Ramos (cell line): Measurements from ENCODE around the gene MAP3K9.

ENCODE experiments used
- in situ Hi-C: fragments of 300-500 bp; cut with MboI; formaldehyde crosslinking; loops from one replicate; pipeline ENCODE4 v1.14.3; 2022; ENCODE audit warnings: low sequenced_read_pairs; ENCODE audit not compliant: unreplicated experiment

Gene MAP3K9

DNA sequence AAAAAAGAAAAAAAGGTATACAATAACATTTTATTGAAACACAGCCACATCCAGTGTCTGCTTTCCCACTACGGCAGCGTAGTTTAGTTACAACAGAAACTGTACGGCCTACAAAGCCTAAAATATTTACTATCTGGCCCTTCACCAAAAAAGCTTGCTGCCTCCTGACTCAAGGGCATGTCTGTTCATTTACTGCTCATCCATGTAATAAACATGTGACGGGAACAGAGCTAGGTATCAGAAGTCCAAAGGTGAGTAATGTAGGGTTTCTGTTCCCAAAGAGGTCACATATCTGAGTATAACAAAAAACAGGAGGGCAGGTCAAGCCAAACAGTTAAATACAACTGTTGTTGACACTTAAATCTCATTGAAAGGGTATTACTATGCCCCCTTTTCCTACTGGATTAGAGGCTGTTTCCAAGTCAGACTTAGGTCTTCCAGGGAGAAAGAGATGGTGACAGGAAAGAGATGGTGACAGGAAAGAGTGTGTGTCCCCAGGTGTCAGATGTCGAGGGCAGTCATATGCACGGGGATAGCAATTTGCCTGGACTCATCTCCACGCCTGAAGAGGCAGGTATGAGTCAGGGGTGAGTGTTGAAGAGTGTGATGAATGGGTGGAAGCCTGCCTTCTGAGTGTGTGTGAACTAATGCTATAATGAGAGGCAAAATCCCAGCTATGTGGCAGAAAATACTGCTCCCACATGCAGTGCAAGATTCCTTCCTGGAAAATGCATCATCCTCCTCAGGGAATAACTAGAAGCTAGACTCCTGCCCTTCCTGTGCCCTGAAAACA is 77.7 kb downstream of the MAP3K9 start:
- in situ Hi-C loops = no loop called here

DNA sequence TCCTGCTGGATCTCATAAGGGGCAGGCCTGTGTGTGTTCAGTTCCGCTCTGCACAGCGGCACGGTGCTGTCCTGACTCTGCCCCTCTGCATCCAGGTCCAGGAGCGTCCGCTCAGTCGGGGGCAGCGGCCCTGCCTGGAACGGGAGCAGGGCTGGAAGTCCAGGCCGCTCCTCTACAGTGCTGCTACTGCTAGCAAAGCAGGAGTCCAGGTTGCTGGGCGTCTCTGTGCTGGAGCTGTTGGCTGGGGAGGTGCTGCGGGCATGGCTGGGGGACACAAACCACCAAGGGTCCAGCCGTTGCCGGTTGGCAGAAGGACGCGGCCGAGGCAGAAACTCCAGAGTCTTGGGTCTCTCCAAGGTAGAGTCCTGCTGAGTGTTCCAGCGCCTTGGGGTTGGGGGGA is 78.9 kb downstream of the MAP3K9 start:
- in situ Hi-C loops = no loop called here

DNA sequence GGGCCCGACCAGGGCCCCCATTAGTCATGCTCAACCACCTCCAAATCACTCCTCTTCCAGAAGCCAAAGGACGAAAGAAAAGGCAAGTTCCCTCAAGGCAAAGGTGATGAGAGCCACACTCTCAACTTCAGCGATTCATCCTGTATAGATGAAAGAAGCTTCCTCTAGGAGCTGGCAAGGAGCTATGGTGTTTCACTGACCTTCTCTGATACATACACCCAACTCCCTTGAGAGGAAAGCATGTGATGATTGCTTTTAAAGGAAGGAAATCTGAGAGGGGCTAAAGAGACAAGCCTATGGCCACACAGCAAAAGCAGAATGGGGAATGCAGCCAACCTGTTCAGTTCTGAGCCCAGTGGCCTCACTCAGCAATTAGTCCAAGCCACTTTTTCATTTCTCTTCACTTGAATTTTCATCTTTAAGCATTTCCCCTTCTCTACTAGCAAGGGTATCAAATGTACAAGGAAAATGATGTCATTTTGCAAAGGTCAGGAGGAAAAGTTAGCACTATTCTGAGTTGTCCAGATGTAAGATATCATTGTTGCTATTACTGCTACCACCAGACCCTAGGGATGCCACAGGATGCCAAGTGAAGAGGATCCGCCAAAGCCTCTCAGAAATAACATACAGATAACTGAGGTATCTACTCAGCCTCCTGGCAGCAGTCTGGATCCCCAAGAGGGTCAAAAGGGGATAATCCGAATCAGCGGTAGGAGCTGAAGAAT is 82.5 kb downstream of the MAP3K9 start:
- in situ Hi-C loops = no loop called here

DNA sequence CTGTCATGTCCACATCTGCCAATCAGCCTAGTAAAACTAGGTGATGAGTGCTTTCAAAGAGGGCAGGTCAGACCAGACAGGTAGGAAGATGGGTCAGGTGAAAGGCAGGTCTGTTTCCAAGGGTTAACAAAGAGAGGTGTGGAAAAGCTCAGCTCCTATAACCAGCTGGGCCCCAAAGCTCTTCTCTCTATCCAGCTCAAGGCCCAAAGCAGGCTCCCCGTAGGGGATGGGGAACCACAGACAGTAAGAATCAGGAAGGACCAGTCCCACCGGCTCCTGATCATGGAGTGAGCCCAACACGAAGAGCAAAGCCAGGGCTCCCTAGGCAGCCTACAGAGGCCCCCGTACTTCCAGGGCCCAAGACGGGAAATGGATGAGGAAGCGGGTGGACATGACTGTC is 84.4 kb downstream of the MAP3K9 start:
- in situ Hi-C loops = no loop called here

DNA sequence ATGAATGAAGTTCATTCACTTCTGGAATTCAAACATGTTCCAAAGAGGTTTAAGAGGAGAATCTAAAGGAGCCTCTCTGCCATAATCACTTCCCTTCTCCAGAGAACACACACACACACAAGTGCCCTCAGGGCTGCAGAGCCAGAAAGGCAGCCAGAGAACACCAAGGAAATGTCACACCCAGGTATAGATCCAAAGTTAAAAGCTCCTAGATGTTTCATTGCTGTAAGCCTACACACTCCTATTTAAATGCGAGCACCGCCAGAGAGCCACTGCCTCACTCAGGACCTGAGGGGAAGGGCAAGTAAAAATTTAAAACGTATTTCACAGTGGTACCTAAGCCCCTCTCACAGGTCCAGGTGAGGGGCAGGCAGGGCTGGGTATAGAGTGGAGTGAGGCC is 85.2 kb downstream of the MAP3K9 start:
- in situ Hi-C loops = no loop called here

DNA sequence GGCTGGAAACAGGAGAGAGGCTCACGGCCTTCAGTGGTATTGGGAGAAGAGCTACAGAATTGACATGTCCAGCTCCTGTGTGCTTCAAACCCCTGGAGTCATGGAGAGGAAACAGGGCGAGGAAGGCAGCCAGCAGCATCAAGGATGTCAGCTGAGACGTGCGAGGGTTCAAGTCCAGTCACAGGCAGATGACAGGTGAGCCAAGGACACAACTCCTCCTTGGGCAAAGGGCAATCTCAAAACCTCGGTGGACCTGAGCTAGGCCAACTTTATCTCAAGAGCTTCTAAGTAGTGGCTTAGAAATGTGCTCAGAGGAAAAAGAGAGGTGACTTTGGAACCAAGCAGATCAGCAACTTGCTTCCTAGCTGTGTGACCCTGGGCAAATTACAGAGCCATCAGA is 86.0 kb downstream of the MAP3K9 start:
- in situ Hi-C loops = no loop called here

DNA sequence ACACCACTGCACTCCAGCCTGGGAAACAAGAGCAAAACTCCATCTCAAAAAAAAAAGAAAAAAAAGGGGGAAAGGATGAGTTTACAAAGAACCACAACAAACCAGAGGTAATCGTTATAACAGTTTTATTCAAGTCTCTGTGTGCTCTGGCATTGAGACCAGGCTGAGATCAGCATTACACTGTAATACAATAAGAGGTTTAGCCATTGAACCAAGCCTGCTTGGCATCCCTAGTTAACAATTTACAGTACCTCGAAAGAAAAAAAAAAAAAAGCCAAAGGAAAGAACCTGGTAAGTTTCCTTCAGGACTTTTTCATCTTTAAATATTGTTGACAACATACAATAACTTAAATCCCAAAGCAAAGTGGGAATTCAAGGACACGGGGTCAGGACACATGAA is 86.9 kb downstream of the MAP3K9 start:
- in situ Hi-C loops = no loop called here

DNA sequence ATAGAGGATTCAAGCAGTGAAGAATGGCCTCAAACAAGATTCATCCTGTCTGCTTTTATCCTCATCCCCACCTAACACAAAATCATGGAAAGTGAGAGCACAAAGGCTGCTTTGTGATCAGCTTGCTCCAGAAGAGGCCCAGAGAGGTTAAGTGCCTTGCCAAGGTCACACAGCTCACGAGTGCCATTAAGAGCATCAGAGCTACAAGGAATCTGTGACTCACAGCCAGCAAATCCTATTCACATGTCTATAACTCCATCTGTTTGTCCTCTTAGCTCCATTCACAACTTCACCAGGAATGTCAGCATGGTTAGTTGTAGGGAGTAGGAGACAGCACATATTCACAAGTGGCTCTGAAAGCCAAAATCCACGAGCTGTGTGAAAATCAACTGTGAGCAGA is 87.8 kb downstream of the MAP3K9 start:
- in situ Hi-C loops = no loop called here

DNA sequence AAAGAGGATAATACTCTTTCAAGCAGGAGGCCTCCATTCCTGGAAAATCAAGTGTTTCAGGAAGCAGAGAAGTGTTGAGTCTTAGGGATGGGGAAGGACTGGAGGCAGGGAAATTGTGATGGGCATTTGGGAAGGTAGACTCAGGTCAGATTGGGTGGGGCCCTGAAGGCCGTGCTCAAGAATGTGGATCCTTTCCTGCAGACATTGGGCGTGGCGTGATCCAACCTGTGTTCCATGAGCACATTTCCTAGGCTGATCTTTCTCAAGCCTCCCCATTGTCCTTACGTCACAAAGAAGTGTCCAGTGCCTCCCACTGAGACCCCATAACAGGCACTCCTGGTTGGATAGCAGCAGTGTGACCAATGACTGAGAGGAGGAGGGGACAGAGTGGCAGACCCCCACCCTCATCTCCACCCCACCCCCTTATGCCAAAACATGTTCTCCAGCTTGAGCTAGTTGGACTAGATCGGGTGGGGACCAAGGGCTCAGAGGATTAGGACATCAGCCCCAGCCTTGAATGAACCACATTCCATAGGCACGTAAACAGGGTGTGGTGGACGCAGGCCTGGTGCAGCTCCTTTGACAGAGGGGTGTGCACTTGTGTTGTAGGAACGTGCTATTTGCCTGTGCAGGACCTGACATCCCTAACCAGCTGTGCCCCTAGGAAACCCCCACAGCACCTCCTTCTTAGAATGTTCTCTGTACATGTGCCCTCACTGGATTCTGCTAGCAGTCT is 90.8 kb downstream of the MAP3K9 start:
- in situ Hi-C loops = loop anchor here (5.0 kb wide), 1 partner anchor 96 kb away; no protein-coding TSS in a partner anchor

DNA sequence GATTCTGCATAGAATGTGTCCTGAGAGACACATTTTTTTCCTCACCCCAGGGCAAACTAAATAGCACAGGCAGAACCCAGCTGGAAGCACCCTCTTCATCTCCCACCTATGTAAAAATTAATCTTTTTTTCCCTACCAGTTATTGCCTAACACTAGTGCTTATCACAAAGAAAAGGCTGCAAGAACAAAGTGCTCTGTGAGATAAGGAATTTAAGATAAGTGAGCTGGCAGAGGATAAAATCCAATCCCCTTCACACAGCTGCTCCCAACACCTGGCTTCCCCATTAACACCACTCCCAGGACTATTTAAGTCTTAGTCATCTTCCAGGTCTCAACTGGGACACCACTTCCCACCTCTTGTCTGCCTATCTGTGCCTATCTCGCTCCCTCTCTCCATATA is 92.4 kb downstream of the MAP3K9 start:
- in situ Hi-C loops = loop anchor here (5.0 kb wide), 1 partner anchor 95 kb away; no protein-coding TSS in a partner anchor

DNA sequence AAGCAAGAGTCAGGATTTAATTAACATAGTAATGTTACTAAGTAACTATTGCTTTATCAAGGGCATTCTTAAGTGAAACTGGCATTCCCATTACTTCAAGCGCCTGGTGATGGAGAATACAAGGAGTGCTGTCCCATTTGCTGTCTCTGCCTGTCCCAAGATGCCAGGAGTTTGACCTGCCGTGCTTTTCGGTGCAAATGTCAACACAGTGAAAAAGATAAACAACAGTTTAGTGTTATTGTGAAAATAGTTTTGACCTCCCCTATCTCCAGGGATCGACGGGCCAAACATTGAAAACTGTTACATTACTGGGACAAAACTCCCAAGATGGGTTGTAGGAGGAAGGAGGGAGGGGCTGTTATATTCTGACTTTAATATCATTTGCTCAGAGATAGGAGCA is 92.8 kb downstream of the MAP3K9 start:
- in situ Hi-C loops = loop anchor here (5.0 kb wide), 1 partner anchor 94 kb away; no protein-coding TSS in a partner anchor

DNA sequence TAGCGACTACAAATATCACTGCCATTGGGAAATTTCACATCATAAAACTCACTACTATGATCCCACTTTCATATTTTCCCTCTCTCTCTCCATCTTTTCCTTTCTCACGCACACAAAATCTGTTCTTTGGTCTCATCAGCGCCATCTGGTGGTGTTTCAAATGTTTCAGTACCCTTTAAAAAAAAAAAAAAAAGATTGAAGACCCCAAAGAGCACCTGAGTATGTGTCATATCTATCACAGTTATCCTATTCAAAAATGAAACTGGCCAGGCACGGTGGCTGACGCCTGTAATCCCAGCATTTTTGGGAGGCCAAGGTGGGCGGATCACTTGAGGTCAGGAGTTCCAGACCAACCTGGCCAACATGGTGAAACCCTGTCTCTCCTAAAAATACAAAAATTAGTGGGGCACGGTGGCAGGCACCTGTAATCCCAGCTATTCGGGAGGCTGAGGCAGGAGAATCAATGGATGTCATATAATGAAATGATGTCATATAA is 95.2 kb downstream of the MAP3K9 start:
- in situ Hi-C loops = no loop called here

DNA sequence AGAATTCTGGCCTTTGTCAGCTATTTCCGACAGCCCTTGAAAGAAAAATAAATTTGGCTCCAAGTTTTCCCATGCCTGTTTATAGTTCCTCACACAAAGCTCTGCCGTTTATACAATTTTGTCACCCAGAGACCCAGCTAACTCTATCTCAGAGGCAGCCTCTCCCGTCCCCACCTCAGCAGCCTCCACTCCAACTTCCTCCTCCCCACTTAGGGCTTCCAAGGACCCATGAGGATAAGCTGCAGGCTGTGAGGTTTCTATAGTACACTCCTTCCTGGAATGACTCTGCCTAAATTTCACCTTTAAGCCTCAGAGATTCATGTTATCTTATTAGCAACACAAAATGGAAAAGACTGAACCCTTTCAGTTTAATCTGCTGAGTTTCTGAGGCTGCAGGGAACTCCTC is 95.8 kb downstream of the MAP3K9 start:
- in situ Hi-C loops = no loop called here

DNA sequence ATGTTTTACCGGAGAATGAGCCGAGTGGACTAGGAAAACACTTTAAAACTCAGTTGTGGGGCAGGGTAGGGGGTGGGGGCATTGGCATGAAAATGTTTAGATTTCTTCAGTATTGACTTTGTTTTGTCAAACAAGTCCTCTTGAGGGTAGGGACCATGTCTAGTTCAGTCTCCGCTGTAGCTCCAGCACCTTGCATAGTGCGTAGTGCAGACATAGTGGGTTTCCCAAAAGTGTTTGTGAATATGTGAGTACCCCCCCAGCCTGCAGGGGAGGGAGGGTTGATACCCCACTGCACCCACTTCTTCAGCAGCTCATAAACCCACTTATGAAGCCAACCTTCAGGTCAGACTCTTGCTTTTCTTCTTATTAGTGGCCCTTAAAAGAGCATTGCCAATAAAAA is 96.2 kb downstream of the MAP3K9 start:
- in situ Hi-C loops = no loop called here

DNA sequence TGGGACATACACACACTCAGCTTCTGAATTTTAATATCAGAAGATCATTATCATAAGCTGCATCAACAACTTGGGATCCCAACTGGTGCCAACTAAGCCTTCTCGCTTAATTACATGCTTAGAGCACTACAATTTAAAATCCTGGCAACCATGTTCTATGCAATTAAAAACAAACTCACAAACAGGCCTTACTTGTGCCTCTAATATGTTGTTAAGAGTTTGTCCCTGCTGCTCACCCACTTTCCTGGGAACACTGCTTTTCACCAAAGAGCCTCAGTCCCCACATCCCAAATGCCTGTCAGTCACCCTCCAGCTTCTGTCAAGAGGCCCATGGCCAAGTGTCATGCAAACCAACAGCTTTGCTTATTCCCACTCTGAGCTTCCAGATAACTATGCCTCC is 97.9 kb downstream of the MAP3K9 start:
- in situ Hi-C loops = no loop called here

DNA sequence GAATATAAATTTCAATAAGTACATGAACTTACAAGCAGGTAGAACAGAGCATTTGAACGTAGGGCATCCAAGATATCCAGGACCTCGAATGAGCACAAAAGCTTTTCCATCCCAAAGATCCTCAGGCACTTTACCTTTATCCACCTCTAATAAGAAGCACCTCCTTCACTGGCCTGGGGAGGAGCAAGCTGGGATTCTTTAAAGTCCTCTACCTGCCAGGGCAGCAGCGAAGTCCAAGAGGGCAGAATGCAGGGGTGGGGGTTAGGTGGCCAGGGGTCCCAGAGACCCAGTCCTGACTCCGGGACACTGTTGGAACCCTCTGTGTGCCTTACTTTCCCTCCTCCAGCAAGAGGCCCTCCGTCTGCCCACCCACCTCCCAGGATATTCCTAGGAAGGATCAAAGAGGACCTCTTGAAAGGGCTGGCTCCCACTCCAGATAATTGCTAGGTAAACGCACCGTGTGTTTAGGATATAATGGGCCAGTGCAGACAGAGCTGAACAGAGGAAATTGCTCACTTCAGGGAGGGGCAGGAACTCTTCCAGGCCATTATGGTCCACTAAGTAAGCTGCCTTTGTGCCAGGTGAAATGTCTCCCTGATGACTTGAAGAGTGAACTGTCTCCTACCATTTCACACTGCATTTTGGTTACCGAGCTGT is 99.5 kb downstream of the MAP3K9 start:
- in situ Hi-C loops = no loop called here

DNA sequence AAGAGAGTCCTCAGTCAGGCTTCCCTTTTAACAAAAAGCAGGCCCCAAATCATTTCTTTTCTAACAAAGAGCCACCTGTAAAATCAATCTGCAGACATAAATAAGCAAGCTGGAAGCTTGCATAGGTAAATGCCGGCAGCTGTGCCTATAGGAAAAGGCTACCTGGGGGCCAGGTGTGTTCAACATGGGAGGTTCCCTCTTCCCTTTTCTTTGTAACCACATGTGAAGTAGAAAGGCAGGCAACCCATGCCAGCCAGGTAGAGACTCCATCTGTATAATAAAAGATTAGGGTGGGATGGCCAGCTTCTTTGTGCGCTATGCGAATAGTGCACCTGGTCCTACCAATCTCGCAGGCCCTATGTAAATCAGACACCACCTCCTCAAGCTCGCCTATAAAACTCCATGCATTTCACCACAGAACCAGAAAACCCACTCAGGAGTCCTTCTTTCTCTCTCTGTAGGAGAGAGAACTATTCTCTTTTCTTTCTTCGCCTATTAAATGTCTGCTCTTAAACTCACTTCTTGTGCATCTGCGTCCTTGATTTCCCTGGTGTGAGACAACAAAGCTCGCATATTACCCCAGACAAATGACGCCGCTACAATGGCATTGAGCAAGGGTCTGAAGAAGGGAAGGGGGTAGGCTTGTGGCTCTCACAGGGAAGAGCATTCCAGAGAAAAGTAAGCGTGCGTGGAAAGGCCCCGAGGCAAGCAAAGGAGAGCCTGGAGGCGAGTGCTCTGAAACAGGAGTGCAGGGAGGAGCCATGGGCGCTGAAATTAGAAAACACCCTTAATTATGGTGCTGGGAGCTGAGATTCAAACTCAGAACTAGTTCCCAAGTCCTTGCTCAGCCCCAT is 100.4 kb downstream of the MAP3K9 start:
- in situ Hi-C loops = no loop called here

DNA sequence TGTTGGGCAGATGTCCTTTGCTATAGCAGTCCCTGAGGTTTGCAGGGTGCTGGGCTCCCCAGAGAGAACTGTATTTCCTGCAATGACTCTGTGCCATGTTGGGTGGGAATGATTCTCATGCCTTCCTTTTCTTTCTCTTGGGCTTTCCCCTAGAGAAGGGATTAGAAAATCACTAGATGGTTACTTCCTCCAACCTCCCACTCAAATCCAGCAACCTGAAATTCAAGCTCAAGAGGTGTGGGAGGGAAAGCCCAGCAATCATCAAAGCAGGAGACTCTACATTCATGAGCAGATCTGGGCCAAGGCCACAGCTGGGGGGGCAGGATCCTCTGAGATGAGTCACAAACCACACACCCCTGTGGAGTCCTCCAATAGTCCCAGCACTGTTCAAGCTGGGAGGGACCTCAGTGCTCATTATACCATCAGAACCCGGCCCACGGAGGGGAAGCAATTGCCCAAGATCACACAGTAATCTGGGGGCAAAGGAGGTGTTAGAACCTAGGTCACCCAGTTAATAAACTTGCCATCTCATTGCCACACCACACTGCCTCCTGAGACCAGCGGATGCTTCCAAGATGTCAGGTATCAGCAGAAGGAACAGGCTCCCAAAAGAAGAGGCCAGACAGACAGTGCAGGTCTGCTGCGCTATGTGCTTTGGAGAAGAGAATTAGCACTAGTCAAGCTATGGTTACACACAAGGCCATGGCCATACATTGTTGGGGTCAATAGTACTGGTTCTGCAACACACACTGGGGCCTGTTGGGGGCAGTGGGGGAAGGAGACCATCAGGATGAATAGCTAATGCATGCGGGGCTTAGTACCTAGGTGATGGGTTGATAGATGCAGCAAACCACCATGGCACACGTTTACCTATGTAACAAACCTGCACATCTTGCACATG is 101.9 kb downstream of the MAP3K9 start:
- in situ Hi-C loops = no loop called here
